ENCODE measurements around the gene ABHD12B.
"Not testable (repeated sequence)": the region's sequence is repeated elsewhere in the genome, so short reads cannot be mapped to it uniquely, and the experiment has no call there.

The ABHD12B gene

GRCh38 chr14:50897658-50898175 is 25.9 kb downstream of the ABHD12B start:
- no peak for DNase-seq

GRCh38 chr14:50901361-50901760 is 29.5 kb downstream of the ABHD12B start:
- no peak for DNase-seq

GRCh38 chr14:50904719-50905118 is 32.9 kb downstream of the ABHD12B start:
- no peak for DNase-seq

- DNase-seq = no peak
Measured at GRCh38 chr14:50906326-50907065, 34.6 kb downstream of the ABHD12B start.

- no peak for DNase-seq
Measured at GRCh38 chr14:50910495-50911420, 38.9 kb downstream of the ABHD12B start.

GRCh38 chr14:50917449-50917848 is 45.6 kb downstream of the ABHD12B start:
- no peak for DNase-seq

- not testable (repeated sequence) for DNase-seq
Measured at GRCh38 chr14:50919524-50919923, 47.7 kb downstream of the ABHD12B start.

- DNase-seq = no peak
Measured at GRCh38 chr14:50920482-50921230, 48.8 kb downstream of the ABHD12B start.

GRCh38 chr14:50922803-50923202 is 51.0 kb downstream of the ABHD12B start:
- no peak for DNase-seq

- DNase-seq = no peak
Measured at GRCh38 chr14:50924236-50924635, 52.4 kb downstream of the ABHD12B start.

GRCh38 chr14:50924843-50925242 is 53.0 kb downstream of the ABHD12B start:
- no peak for DNase-seq

- DNase-seq = no peak
Measured at GRCh38 chr14:50926851-50927386, 55.1 kb downstream of the ABHD12B start.

- no peak for DNase-seq
Measured at GRCh38 chr14:50928002-50928635, 56.3 kb downstream of the ABHD12B start.

GRCh38 chr14:50929506-50929905 is 57.7 kb downstream of the ABHD12B start:
- no peak for DNase-seq

GRCh38 chr14:50931559-50931958 is 59.7 kb downstream of the ABHD12B start:
- no peak for DNase-seq

- no peak for DNase-seq
Measured at GRCh38 chr14:50932156-50932555, 60.3 kb downstream of the ABHD12B start.

GRCh38 chr14:50932592-50933495 is 61.0 kb downstream of the ABHD12B start:
- no peak for DNase-seq

- DNase-seq = no peak
Measured at GRCh38 chr14:50935126-50936015, 63.5 kb downstream of the ABHD12B start.

GRCh38 chr14:50936016-50936340 is 64.1 kb downstream of the ABHD12B start:
- no peak for DNase-seq

- DNase-seq = no peak
Measured at GRCh38 chr14:50936882-50937281, 65.0 kb downstream of the ABHD12B start.

Measured in NCI-H187 treated with DMSO at 0.1 percent for 48 hours (cell line).